Measurements from ENCODE around the gene FOXRED1.

The FOXRED1 gene

DNA sequence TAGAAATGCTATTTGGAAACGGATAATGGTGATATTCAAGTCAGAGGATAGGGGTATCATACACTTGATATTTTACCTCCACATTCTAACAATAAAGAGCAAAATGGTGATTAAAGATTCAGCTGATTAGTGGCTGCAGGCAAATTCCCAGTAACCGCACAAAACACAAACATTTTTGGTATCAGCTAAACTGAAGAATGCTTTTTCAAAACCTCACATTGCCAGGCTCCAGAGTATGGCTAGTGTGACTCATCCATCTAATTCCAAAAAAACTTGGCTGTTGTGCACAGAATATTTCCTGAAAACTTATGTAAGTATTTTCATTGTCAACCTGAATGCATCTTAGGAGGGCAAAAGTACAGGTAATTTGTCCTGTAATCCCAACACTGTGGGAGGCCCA is 11.2 kb upstream of the FOXRED1 start:
- TF ChIP-seq POLR2AphosphoS5 (IDR thresholded peaks at IDR 0.05; ENCODE audit: low read depth) = no peak
- TF ChIP-seq, protein P1, sequence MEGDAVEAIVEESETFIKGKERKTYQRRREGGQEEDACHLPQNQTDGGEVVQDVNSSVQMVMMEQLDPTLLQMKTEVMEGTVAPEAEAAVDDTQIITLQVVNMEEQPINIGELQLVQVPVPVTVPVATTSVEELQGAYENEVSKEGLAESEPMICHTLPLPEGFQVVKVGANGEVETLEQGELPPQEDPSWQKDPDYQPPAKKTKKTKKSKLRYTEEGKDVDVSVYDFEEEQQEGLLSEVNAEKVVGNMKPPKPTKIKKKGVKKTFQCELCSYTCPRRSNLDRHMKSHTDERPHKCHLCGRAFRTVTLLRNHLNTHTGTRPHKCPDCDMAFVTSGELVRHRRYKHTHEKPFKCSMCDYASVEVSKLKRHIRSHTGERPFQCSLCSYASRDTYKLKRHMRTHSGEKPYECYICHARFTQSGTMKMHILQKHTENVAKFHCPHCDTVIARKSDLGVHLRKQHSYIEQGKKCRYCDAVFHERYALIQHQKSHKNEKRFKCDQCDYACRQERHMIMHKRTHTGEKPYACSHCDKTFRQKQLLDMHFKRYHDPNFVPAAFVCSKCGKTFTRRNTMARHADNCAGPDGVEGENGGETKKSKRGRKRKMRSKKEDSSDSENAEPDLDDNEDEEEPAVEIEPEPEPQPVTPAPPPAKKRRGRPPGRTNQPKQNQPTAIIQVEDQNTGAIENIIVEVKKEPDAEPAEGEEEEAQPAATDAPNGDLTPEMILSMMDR (IDR thresholded peaks at IDR 0.05; ENCODE audit: insufficient read depth, low read length) = no peak
- no peak for TF ChIP-seq SPI1 (IDR thresholded peaks at IDR 0.05; ENCODE audit: borderline replicate concordance, low read depth)
- TF ChIP-seq, protein P2, sequence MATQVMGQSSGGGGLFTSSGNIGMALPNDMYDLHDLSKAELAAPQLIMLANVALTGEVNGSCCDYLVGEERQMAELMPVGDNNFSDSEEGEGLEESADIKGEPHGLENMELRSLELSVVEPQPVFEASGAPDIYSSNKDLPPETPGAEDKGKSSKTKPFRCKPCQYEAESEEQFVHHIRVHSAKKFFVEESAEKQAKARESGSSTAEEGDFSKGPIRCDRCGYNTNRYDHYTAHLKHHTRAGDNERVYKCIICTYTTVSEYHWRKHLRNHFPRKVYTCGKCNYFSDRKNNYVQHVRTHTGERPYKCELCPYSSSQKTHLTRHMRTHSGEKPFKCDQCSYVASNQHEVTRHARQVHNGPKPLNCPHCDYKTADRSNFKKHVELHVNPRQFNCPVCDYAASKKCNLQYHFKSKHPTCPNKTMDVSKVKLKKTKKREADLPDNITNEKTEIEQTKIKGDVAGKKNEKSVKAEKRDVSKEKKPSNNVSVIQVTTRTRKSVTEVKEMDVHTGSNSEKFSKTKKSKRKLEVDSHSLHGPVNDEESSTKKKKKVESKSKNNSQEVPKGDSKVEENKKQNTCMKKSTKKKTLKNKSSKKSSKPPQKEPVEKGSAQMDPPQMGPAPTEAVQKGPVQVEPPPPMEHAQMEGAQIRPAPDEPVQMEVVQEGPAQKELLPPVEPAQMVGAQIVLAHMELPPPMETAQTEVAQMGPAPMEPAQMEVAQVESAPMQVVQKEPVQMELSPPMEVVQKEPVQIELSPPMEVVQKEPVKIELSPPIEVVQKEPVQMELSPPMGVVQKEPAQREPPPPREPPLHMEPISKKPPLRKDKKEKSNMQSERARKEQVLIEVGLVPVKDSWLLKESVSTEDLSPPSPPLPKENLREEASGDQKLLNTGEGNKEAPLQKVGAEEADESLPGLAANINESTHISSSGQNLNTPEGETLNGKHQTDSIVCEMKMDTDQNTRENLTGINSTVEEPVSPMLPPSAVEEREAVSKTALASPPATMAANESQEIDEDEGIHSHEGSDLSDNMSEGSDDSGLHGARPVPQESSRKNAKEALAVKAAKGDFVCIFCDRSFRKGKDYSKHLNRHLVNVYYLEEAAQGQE (IDR thresholded peaks at IDR 0.05; ENCODE audit: insufficient replicate concordance, low read depth) = no peak
- TF ChIP-seq GABPA (IDR thresholded peaks at IDR 0.05; ENCODE audit: low read depth) = no peak
- H3K27me3 ChIP-seq (ENCODE audit: insufficient read depth, poor library complexity, severe bottlenecking) = no peaks in the 10 kb centered on the region
- H3K27ac ChIP-seq (replicated peaks) = no peak overlapping the region
- DNase-seq (ENCODE audit: low read depth in 1 of 2, low spot score in 1 of 2) = no peak
- no peak overlapping the region for H3K4me3 ChIP-seq (replicated peaks; ENCODE audit: insufficient read depth, low read length)

DNA sequence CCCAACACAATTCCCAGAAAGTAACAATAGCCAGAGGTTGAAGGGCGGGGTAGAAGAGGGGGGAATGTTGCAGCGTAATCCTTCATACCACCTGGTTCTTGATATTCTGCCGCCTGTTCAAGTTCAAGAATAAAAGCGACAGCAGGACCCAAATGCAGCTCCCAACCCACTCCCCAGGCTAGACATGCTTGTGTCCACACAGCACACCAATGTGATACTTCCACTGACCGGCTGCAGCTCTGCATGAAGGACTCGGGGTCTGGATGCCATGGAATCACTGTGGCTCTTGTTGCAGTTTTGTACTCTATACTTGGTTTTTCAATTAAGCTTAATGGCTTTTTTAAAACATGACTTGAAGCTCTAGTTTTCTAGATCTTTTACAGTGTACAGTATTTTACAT is 6.7 kb upstream of the FOXRED1 start:
- DNase-seq (ENCODE audit: low read depth in 1 of 2, low spot score in 1 of 2) = no peak
- H3K4me3 ChIP-seq (replicated peaks; ENCODE audit: insufficient read depth, low read length) = no peak overlapping the region
- no peaks in the 10 kb centered on the region for H3K27me3 ChIP-seq (ENCODE audit: insufficient read depth, poor library complexity, severe bottlenecking)
- peak; percentile 53; the same call in 1 of the 2 replicates for TF ChIP-seq POLR2AphosphoS5 (IDR thresholded peaks at IDR 0.05; ENCODE audit: low read depth)
- TF ChIP-seq, protein P1 (IDR thresholded peaks at IDR 0.05; ENCODE audit: insufficient read depth, low read length) = no peak
- no peak overlapping the region for H3K27ac ChIP-seq (replicated peaks)

DNA sequence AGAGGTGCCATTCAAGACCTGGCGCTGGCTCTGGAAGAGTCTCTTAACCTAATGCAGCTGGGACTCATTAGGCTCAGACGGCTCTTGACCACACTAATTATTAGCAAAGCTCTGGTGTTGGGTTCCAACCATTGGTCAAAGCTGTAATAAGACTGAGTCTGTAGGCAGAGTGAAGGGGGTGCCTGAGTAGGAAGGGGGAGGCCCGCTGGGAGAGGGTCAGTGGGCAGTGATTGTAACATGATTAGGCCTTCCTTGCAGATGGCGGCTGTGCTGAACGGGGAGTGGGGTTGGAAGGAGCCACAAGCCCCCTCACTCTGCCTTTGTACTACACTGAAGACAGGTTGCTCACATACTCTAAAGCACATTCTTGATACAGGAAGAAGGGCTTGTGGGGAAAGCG is 5.5 kb upstream of the FOXRED1 start:
- no peak for DNase-seq (ENCODE audit: low read depth in 1 of 2, low spot score in 1 of 2)
- no peaks in the 10 kb centered on the region for H3K27me3 ChIP-seq (ENCODE audit: insufficient read depth, poor library complexity, severe bottlenecking)
- no peak overlapping the region for H3K27ac ChIP-seq (replicated peaks)
- no peak for TF ChIP-seq SPI1 (IDR thresholded peaks at IDR 0.05; ENCODE audit: borderline replicate concordance, low read depth)
- TF ChIP-seq GABPA (IDR thresholded peaks at IDR 0.05; ENCODE audit: low read depth) = no peak
- TF ChIP-seq, protein P1 (IDR thresholded peaks at IDR 0.05; ENCODE audit: insufficient read depth, low read length) = no peak
- TF ChIP-seq, protein P2 (IDR thresholded peaks at IDR 0.05; ENCODE audit: insufficient replicate concordance, low read depth) = no peak
- TF ChIP-seq POLR2AphosphoS5 (IDR thresholded peaks at IDR 0.05; ENCODE audit: low read depth) = no peak
- H3K4me3 ChIP-seq (replicated peaks; ENCODE audit: insufficient read depth, low read length) = no peak overlapping the region

DNA sequence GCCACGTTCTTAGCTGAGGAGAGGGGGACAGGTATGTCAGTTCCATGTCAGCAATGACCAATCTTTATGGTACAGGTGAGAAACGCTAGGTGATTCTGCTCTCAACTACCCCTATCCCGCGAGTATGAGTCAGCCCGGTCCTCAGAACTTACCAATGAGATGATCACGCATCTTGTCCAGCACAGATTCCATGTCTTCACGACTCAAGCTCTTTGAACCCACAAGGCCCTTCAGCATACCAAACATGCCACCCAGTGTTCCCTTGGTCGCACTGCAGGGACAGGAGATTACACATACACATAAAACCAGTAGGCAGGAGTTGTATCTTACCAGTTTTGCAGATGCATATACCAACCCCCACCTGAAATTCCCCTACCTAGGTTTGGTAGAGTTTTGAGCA is 3.1 kb upstream of the FOXRED1 start:
- TF ChIP-seq GABPA (IDR thresholded peaks at IDR 0.05; ENCODE audit: low read depth) (no peak), POLR2AphosphoS5 (IDR thresholded peaks at IDR 0.05; ENCODE audit: low read depth) (no peak), SPI1 (IDR thresholded peaks at IDR 0.05; ENCODE audit: borderline replicate concordance, low read depth) (no peak)
- TF ChIP-seq, protein P1 (IDR thresholded peaks at IDR 0.05; ENCODE audit: insufficient read depth, low read length) = no peak
- TF ChIP-seq, protein P2 (IDR thresholded peaks at IDR 0.05; ENCODE audit: insufficient replicate concordance, low read depth) = no peak
- DNase-seq (ENCODE audit: low read depth in 1 of 2, low spot score in 1 of 2) = no peak
- H3K27ac ChIP-seq (replicated peaks) = no peak overlapping the region

More for the DNA sequence above, 3.1 kb upstream of the FOXRED1 start:
- Histone ChIP-seq H3K27me3 (ENCODE audit: insufficient read depth, poor library complexity, severe bottlenecking) (no peaks in the 10 kb centered on the region), H3K4me3 (replicated peaks; ENCODE audit: insufficient read depth, low read length) (no peak overlapping the region)
